NCI-H1417 treated with DMSO at 0.1 percent for 48 hours (cell line): ENCODE results near the gene MTMR3.
A peak's percentile ranks its signal among the peaks of the same experiment; 100 is the strongest.

Experiments used
- DNase-seq: peaks from one replicate; lab custom pipeline; 2025; lab: John Stamatoyannopoulos, UW

Gene MTMR3

GRCh38 chr22:29870574-29870973, 12.4 kb upstream of the MTMR3 start:
- no peak for DNase-seq

GRCh38 chr22:29871684-29872083, 11.3 kb upstream of the MTMR3 start:
- DNase-seq: peak; percentile 15

GRCh38 chr22:29872144-29872893, 10.7 kb upstream of the MTMR3 start:
- DNase-seq: no peak

- DNase-seq: no peak
Observed at GRCh38 chr22:29872989-29873388, 10.0 kb upstream of the MTMR3 start.

GRCh38 chr22:29873943-29874342, 9.0 kb upstream of the MTMR3 start:
- no peak for DNase-seq

- DNase-seq: no peak
Observed at GRCh38 chr22:29877620-29878019, 5.4 kb upstream of the MTMR3 start.

- DNase-seq: no peak
Observed at GRCh38 chr22:29879753-29880152, 3.2 kb upstream of the MTMR3 start.

GRCh38 chr22:29882716-29883044, 294 bp upstream of the MTMR3 start:
- DNase-seq: no peak

- DNase-seq: no peak
Observed at GRCh38 chr22:29883775-29884097, 762 bp downstream of the MTMR3 start.

GRCh38 chr22:29885610-29886009, 2.6 kb downstream of the MTMR3 start:
- no peak for DNase-seq

GRCh38 chr22:29886596-29886995, 3.6 kb downstream of the MTMR3 start:
- no peak for DNase-seq

- no peak for DNase-seq
Observed at GRCh38 chr22:29887358-29887757, 4.4 kb downstream of the MTMR3 start.

- no peak for DNase-seq
Observed at GRCh38 chr22:29890760-29891159, 7.8 kb downstream of the MTMR3 start.

GRCh38 chr22:29892315-29893156, 9.6 kb downstream of the MTMR3 start:
- no peak for DNase-seq

- DNase-seq: no peak
Observed at GRCh38 chr22:29901354-29901753, 18.4 kb downstream of the MTMR3 start.

GRCh38 chr22:29903371-29903770, 20.4 kb downstream of the MTMR3 start:
- no peak for DNase-seq

- DNase-seq: no peak
Observed at GRCh38 chr22:29904020-29904419, 21.0 kb downstream of the MTMR3 start.

GRCh38 chr22:29907753-29908515, 25.0 kb downstream of the MTMR3 start:
- DNase-seq: no peak

GRCh38 chr22:29912141-29912540, 29.2 kb downstream of the MTMR3 start:
- DNase-seq: no peak

GRCh38 chr22:29912605-29913398, 29.8 kb downstream of the MTMR3 start:
- DNase-seq: no peak

- DNase-seq: no peak
Observed at GRCh38 chr22:29914165-29914564, 31.2 kb downstream of the MTMR3 start.

GRCh38 chr22:29914991-29915533, 32.1 kb downstream of the MTMR3 start:
- DNase-seq: no peak
